GM18907 (cell line): Measurements from ENCODE around the gene RASGRF2.
"Not testable (repeated sequence)": the region's sequence is repeated elsewhere in the genome, so short reads cannot be mapped to it uniquely, and the experiment has no call there.

Source experiments
- ATAC-seq: cut with Tn5 transposase; IDR thresholded peaks from one replicate; pipeline ENCODE4 v1.9.1; 2021; ENCODE audit warnings: mild to moderate bottlenecking, moderate library complexity; ENCODE audit not compliant: unreplicated experiment

RASGRF2 gene

DNA sequence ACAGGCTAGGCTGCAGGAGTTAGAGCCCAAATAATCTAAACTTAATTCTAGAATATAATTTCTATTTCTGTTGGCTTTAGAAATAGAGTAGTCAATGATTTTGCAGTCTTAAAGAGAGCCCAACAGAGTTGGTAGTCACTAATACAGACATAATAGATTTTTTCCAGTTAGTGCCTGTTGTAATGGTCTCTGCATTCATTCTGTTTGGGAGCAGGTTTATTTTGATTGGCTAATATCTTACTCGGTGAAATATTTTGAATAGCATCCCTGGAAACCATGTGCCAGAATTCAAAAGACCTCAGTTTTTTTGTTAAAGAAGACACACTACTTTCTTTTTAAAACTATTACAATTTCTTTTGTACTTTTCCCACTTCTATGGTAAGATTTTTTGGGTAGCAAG lies 107.2 kb downstream of the RASGRF2 start:
- ATAC-seq: no peak

DNA sequence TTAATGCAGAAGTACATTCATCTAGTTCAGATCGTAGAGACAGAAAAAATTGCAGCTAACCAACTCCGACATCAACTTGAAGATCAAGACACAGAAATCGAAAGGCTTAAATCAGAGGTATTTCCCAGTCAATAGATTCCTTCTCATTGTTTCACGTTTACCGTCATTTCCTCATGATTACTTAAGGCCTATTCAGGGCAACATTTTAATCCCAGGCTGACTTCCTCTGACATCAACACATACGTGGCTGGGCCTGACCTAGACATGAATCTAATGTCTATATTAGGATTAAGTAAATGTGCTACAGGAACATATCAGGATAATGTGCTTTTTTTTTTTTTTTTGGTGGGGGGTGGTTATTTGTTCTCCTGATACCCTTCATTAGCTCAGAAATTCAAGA lies 107.9 kb downstream of the RASGRF2 start:
- no peak for ATAC-seq

- ATAC-seq: no peak
Measured at GRCh38 chr5:81068635-81069034, 108.5 kb downstream of the RASGRF2 start.

- ATAC-seq: no peak
Measured at GRCh38 chr5:81069990-81070389, 109.8 kb downstream of the RASGRF2 start.

GRCh38 chr5:81070571-81071255 lies 110.5 kb downstream of the RASGRF2 start:
- no peak for ATAC-seq

GRCh38 chr5:81075041-81075440 lies 114.9 kb downstream of the RASGRF2 start:
- ATAC-seq: no peak

DNA sequence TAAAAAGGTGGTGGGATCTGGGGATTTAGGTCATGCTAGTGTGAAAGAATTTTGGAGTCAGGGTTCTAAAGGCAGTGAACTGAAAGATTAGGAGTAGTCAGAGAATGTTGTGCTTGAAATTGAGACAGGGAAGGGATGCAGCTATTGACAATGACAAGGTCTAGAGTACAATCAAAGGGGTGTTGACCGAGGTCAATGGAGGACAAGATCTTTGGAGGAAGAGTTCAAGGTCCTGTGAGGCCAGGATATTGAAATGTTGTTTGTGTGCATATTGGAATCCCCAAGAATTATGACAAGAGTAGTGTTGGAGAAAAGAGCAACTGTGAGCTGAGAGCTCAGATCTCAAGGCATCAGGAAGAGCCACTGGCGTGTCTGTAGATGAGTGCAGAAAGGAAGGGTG lies 116.9 kb downstream of the RASGRF2 start:
- no peak for ATAC-seq

DNA sequence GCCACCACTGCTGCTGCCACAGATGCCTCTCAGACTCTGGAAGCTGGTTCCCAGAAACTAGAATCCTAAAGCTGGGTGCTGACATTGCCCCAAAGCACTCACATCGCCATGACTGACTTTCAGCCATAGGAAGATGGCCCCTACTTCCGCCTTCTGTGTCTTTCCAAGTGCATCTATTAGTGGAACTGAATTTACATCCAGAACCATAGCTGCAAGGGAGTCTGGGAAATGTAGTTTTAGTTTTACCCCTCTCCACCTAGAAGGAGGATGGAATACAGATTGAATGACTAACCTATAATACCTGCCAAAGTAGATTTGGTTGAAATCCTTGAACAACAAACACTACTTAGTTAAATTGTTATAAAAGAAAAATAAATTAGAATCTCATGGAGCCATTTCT lies 118.8 kb downstream of the RASGRF2 start:
- ATAC-seq: no peak

GRCh38 chr5:81080809-81081460 lies 120.8 kb downstream of the RASGRF2 start:
- ATAC-seq: no peak

DNA sequence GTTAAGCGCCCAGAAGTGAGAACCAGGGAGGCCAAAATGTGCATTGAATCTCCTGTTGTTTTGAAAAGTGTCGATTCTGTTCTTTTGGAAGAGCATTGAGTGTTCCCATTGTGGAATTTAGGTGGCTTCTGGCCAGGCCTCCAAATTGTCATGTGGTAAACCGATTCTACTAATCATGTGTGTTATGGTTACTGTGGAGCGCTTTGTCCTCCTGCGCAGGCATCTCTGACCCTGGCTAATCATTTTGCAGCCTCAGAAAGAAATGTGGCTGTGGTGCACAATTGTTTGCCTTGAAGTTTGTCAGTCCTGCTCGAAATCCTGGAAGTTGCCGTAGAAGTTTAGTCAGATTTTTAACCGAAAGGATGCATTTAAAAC lies 121.3 kb downstream of the RASGRF2 start:
- ATAC-seq: no peak

- ATAC-seq: no peak
Measured at GRCh38 chr5:81086881-81087281, 126.7 kb downstream of the RASGRF2 start.

DNA sequence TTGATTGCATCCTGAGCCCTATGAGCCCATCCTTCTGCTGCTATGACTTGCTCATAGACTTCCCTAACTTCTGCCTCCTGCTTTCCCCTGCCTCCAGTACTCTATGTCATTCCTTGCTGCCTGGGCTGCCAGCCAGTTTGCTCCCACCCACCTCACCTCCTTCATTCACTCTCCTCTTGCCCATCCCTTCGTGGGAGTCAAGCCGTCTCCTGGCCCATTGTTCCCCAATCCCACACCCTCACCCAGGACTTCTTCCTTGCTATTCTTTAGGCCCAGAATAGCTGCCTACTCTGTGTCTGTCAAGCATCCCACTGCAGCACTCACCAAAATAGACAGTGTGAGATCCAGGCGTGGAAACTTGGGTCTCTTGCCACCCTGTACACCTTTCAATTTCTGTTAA lies 131.0 kb downstream of the RASGRF2 start:
- ATAC-seq: no peak

GRCh38 chr5:81093536-81094196 lies 133.5 kb downstream of the RASGRF2 start:
- no peak for ATAC-seq

DNA sequence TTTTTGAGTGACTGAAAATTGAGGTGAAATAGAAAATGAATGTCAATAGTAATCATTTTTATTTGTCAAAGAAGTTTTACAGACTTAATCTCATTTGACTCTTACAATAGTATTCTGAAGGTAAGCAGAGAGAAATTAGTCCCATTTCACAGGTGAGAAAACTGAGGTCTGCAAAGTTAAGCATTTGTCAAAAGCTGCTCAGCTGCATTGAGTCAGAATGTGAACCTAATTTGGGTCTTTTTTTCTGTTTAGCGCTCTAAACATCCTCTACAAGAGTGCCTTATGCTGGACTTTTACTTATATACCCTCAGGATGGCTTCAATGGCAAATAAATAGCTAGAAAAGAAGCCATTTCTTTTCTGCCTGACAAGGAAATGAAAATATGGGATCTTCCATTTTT lies 135.7 kb downstream of the RASGRF2 start:
- ATAC-seq: no peak

- no peak for ATAC-seq
Measured at GRCh38 chr5:81097713-81098112, 137.6 kb downstream of the RASGRF2 start.

GRCh38 chr5:81105261-81105877 lies 145.2 kb downstream of the RASGRF2 start:
- no peak for ATAC-seq

GRCh38 chr5:81115261-81115660 lies 155.1 kb downstream of the RASGRF2 start:
- no peak for ATAC-seq

GRCh38 chr5:81117566-81117965 lies 157.4 kb downstream of the RASGRF2 start:
- no peak for ATAC-seq

DNA sequence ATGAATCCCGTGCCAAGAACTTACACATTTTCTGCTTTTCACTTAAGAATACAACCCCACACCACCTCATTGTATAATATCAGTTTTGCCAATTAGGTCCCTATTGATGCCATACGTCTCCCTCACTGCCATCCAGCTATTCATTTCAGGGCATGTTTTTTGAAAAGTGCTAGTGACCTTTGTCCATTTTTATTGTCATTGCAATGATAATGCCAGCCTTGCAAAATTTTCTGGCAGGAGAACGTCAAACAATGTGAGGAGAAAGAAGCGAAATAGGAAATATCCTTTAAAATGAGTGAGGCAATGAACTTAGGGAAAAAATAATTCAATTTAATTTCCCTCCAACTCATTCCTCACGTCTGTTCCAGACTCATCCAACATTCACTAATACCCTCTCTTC lies 161.1 kb downstream of the RASGRF2 start:
- ATAC-seq: no peak

GRCh38 chr5:81121836-81122630 lies 161.9 kb downstream of the RASGRF2 start:
- no peak for ATAC-seq

DNA sequence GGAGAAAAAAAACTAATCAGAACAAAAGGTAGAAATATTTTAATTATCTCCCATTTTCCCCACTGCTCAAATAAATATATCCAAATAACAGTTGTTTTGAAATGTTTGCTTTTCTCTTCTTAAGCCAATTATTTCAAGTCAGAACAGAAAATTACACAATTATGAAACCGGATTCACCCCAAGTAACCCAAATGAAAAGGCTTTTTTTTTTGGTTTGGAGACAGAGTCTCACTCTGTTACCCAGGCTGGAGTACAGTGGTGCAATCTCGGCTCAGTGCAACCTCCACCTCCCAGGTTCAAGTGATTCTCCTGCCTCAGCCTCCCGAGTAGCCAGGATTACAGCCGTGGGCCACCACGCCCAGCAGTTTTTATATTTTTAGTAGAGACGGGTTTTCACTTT lies 164.5 kb downstream of the RASGRF2 start:
- not testable (repeated sequence) for ATAC-seq
